ENCODE results near the gene ALKBH8.
A peak's percentile ranks its signal among the peaks of the same experiment; 100 is the strongest.

Gene ALKBH8

DNA sequence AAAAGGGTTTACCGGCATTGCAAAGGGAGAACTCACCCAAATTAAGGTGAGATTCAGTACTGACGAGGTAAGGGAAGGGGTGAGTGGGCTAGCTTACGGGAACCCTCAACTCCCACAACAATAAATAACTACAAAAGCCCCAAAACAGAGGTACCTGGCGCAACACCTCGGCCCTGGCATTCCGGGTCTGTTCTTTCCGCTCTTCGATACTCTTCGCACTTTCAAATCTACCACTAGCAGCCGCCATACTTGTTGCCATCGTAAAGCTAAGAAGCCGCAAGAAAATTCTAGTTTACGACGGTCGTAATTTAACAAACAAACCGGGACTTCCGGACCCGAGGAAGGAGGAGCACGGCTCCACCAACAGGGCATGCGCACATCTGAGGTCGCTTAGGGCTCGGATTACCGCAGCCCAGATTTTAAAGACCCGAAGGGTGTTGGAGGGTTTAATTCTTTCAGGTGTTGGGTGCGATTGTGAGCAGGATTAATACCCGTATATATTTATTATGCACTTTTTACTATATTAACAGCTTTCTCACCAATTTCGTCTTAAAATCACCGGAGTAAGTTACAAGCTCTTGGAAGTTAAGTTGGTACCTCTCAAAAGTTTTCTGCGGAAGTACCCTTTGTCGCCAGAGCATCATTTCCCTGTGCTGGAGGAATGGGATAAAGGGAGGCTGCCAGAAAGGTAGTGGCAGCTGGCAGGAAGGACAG is 107.8 kb downstream of the ALKBH8 start, which contains the start of gene CWF19L2:
TSS of gene CWF19L2 (minus strand) at position 268 of the 714 bp plus-strand sequence. CDS start at position 259, 9 bp downstream.
- intact Hi-C loops (cut with DNase I) = no loop called here
- DNase-seq = peak; percentile 80 to 96 (median 91)

DNA sequence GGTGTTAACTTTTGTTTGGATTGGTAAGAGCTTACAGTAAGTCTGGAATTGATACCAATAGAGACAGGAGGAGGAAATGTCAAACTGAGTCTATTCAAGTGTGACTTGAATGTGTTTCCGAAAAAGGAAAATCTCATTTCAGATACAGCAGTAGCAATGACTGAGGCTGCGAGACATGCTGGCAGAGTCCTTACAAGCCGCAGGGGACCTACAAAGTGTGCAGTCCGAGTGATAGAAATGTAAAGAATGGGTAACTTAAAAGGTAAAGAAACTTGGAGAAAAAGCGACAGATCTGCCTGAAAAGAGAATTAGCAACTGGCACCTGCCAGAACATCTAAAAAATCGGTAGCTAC is 108.4 kb downstream of the ALKBH8 start:
- intact Hi-C loops (cut with DNase I) = no loop called here
- DNase-seq = peak in 8 of 42 donors; percentile 2 to 38 (median 16)

DNA sequence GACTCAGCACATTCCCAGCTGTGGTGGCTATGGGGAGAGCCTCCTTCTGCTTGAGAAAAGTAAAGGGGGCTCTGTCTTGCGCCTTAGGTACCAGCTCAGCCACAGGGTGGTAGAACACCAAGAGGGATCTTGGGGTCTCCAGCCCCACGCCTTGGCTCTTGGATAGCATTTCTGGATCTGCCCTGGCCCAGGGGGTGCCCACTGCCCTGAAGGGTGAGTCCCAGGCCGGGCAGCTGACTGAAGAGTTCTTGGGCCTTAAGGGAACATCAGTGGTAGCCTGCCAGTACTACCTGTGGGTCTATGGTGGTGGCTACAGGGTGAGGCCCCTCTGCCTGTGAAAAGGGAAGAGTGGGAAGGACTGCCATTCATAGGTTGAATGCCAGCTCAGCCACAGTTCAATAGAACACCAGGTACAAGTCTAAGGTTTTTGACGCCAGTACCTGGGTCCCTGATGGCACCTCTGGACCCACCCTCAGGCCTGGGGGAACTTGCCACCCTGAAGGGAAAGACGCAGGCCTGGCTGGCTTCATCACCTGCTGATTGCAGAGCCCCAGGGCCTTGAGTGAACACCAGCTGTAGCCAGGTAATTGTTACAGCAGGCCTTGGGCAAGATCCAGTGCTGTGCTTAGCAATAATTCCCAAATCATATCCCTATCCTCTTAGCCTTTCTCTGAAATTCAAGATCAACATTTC is 111.8 kb downstream of the ALKBH8 start:
- no peak for DNase-seq
- intact Hi-C loops (cut with DNase I) = no loop called here
